ENCODE measurements around the gene CECR2. TPM values are rescaled to one million over a fixed set of nuclear protein-coding genes. Genes with fewer than 3 reads are reported as not detected.

The CECR2 gene
- total RNA-seq, 4 donors from 2014 or later, result 12.3 to 29.6 (median 20.4) TPM

GRCh38 chr22:17492247-17492646 is 123.0 kb downstream of the CECR2 start:
- Histone ChIP-seq H3K4me3 (no peak overlapping the region), H3K9me3 (no peaks in the 10 kb centered on the region), H3K27ac (peak overlapping the region; percentile 9 to 72 (median 60)), H3K36me3 (no peaks in the 10 kb centered on the region), H3K27me3 (no peaks in the 10 kb centered on the region), H3K4me1 (peaks cover 23 to 26% of the 10 kb centered on the region in 2 donors)
- ATAC-seq (peak in 1 of 2 donors; percentile 43), DNase-seq (no peak)
- TF ChIP-seq, protein P1, sequence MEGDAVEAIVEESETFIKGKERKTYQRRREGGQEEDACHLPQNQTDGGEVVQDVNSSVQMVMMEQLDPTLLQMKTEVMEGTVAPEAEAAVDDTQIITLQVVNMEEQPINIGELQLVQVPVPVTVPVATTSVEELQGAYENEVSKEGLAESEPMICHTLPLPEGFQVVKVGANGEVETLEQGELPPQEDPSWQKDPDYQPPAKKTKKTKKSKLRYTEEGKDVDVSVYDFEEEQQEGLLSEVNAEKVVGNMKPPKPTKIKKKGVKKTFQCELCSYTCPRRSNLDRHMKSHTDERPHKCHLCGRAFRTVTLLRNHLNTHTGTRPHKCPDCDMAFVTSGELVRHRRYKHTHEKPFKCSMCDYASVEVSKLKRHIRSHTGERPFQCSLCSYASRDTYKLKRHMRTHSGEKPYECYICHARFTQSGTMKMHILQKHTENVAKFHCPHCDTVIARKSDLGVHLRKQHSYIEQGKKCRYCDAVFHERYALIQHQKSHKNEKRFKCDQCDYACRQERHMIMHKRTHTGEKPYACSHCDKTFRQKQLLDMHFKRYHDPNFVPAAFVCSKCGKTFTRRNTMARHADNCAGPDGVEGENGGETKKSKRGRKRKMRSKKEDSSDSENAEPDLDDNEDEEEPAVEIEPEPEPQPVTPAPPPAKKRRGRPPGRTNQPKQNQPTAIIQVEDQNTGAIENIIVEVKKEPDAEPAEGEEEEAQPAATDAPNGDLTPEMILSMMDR (IDR thresholded peaks at IDR 0.05 in 4 of 5, conservative IDR thresholded peaks at IDR 0.05 in 1 of 5), result no peak
- TF ChIP-seq POLR2A (IDR thresholded peaks at IDR 0.05), result no peak
- intact Hi-C loops (cut with DNase I; ENCODE audit: low total_unique reads) (no loop called here), in situ Hi-C loops (cut with MboI; ENCODE audit: low sequenced_read_pairs in 4 of 4) (loop anchor here in 2 of 4 donors (25.0 kb wide), 2 partner anchors 280 to 330 kb away; partner anchors contain the start of genes ADA2 (in 1 of the 2) and HDHD5 (in 1 of the 2))

- intact Hi-C loops (cut with DNase I; ENCODE audit: low total_unique reads), result no loop called here
Measured at GRCh38 chr22:17493419-17493981, 124.2 kb downstream of the CECR2 start.

DNA sequence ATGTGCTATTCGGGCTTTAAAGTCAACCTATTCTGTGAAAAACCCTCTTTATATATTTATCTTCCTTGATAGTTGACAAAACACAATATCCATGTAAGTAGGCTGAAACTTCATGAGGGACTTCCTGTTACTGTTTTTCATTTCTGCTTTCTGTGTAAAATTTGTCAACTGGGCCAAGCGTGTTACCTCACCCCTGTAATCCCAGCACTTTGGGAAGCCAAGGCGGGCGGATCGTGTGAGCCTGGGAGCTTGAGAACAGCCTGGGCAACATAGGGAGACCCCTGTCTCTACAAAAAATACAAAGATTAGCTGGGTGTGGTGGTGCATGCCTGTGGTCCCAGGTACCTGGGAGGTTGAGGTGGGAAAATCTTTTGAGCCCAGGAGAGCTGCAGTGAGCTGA is 127.6 kb downstream of the CECR2 start:
- Histone ChIP-seq H3K4me1 (peaks cover 10 to 17% of the 10 kb centered on the region in 2 donors), H3K27me3 (no peaks in the 10 kb centered on the region), H3K9me3 (no peaks in the 10 kb centered on the region), H3K36me3 (no peaks in the 10 kb centered on the region), H3K27ac (no peak overlapping the region), H3K4me3 (no peak overlapping the region)
- no peak for TF ChIP-seq POLR2A (IDR thresholded peaks at IDR 0.05)
- TF ChIP-seq, protein P1 (IDR thresholded peaks at IDR 0.05 in 4 of 5, conservative IDR thresholded peaks at IDR 0.05 in 1 of 5), result no peak
- intact Hi-C loops (cut with DNase I; ENCODE audit: low total_unique reads) (no loop called here), in situ Hi-C loops (cut with MboI; ENCODE audit: low sequenced_read_pairs in 4 of 4) (loop anchor here in 2 of 4 donors (25.0 kb wide), 2 partner anchors 285 to 335 kb away; partner anchors contain the start of genes ADA2 (in 1 of the 2) and HDHD5 (in 1 of the 2))
- DNase-seq (no peak), ATAC-seq (no peak)

More at GRCh38 chr22:17493419-17493981, 124.2 kb downstream of the CECR2 start:
- H3K27me3 ChIP-seq, result no peaks in the 10 kb centered on the region
- no peak for ATAC-seq
- no peaks in the 10 kb centered on the region for H3K9me3 ChIP-seq
- H3K4me1 ChIP-seq, result peaks cover 23 to 26% of the 10 kb centered on the region in 2 donors
- H3K4me3 ChIP-seq, result no peak overlapping the region
- no peak overlapping the region for H3K27ac ChIP-seq
- H3K36me3 ChIP-seq, result no peaks in the 10 kb centered on the region
- TF ChIP-seq POLR2A (IDR thresholded peaks at IDR 0.05), result no peak
- TF ChIP-seq, protein P1 (IDR thresholded peaks at IDR 0.05 in 4 of 5, conservative IDR thresholded peaks at IDR 0.05 in 1 of 5), result no peak
- no peak for DNase-seq
- in situ Hi-C loops (cut with MboI; ENCODE audit: low sequenced_read_pairs in 4 of 4), result loop anchor here in 2 of 4 donors (25.0 kb wide), 2 partner anchors 281 to 331 kb away; partner anchors contain the start of genes ADA2 (in 1 of the 2) and HDHD5 (in 1 of the 2)

GRCh38 chr22:17501679-17502285 is 132.5 kb downstream of the CECR2 start:
- Histone ChIP-seq H3K27ac (peak overlapping the region; percentile 20 to 52 (median 32)), H3K27me3 (no peaks in the 10 kb centered on the region), H3K4me1 (peaks cover 4 to 10% of the 10 kb centered on the region in 2 donors), H3K36me3 (peaks cover 0 to 16% of the 10 kb centered on the region in 2 donors), H3K9me3 (no peaks in the 10 kb centered on the region), H3K4me3 (no peak overlapping the region)
- intact Hi-C loops (cut with DNase I; ENCODE audit: low total_unique reads) (loop anchor here (1.0 to 5.0 kb wide), 5 partner anchors 134 to 429 kb away; no protein-coding TSS in a partner anchor), in situ Hi-C loops (cut with MboI; ENCODE audit: low sequenced_read_pairs in 4 of 4) (loop anchor here (5.0 to 25.0 kb wide), 9 partner anchors 134 to 427 kb away; partner anchors contain the start of genes CECR2 (in 2 of the 4) and ADA2 (in 1 of the 4))
- ATAC-seq (peak; percentile 77 to 90), DNase-seq (no peak)
- TF ChIP-seq POLR2A (IDR thresholded peaks at IDR 0.05), result no peak
- TF ChIP-seq, protein P1 (IDR thresholded peaks at IDR 0.05 in 4 of 5, conservative IDR thresholded peaks at IDR 0.05 in 1 of 5), result peak; percentile 71 to 77 (median 74)

Data from gastrocnemius medialis (tissue), 4 donors.